Left hindlimb (tissue), 1 donor: ENCODE data around the gene DAPK1.

Experiments used
- DNase-seq: peaks from one replicate; pipeline ENCODE4 v3.0.0-alpha.2; 2018

Gene DAPK1

GRCh38 chr9:87497604-87498045 lies at the start of gene DAPK1:
DAPK1 (plus strand) TSS chr9:87497867; CDS start chr9:87499078, 1,211 bp downstream.
- peak; percentile 75 for DNase-seq

GRCh38 chr9:87451149-87451548 lies 46.5 kb upstream of the DAPK1 start:
- no peak for DNase-seq

GRCh38 chr9:87455407-87455806 lies 42.3 kb upstream of the DAPK1 start:
- no peak for DNase-seq

GRCh38 chr9:87461256-87461655 lies 36.4 kb upstream of the DAPK1 start:
- DNase-seq: no peak

- DNase-seq: no peak
These were observed 33.3 kb upstream of the DAPK1 start for GRCh38 chr9:87464110-87464991.

- DNase-seq: no peak
These were observed 32.7 kb upstream of the DAPK1 start for GRCh38 chr9:87464992-87465378.

GRCh38 chr9:87465816-87466215 lies 31.9 kb upstream of the DAPK1 start:
- no peak for DNase-seq

- no peak for DNase-seq
These were observed 30.5 kb upstream of the DAPK1 start for GRCh38 chr9:87467187-87467586.

- no peak for DNase-seq
These were observed 27.7 kb upstream of the DAPK1 start for GRCh38 chr9:87469793-87470465.

- DNase-seq: no peak
These were observed 25.9 kb upstream of the DAPK1 start for GRCh38 chr9:87471746-87472145.

GRCh38 chr9:87475463-87475862 lies 22.2 kb upstream of the DAPK1 start:
- no peak for DNase-seq

GRCh38 chr9:87478226-87478992 lies 19.3 kb upstream of the DAPK1 start:
- DNase-seq: no peak

- no peak for DNase-seq
These were observed 17.9 kb upstream of the DAPK1 start for GRCh38 chr9:87479801-87480201.

- DNase-seq: no peak
These were observed 15.5 kb upstream of the DAPK1 start for GRCh38 chr9:87481890-87482855.

GRCh38 chr9:87490225-87490624 lies 7.4 kb upstream of the DAPK1 start:
- no peak for DNase-seq

GRCh38 chr9:87490907-87491306 lies 6.8 kb upstream of the DAPK1 start:
- no peak for DNase-seq

GRCh38 chr9:87491523-87491922 lies 6.1 kb upstream of the DAPK1 start:
- DNase-seq: no peak

- DNase-seq: no peak
These were observed 5.0 kb upstream of the DAPK1 start for GRCh38 chr9:87492642-87493041.

GRCh38 chr9:87494970-87495471 lies 2.6 kb upstream of the DAPK1 start:
- peak; percentile 54 for DNase-seq

GRCh38 chr9:87497080-87497603 lies 525 bp upstream of the DAPK1 start:
- no peak for DNase-seq

- peak; percentile 62 for DNase-seq
These were observed 561 bp downstream of the DAPK1 start for GRCh38 chr9:87498046-87498810.
